ENCODE results near the gene TMCC2.
A peak's percentile ranks its signal among the peaks of the same experiment; 100 is the strongest.
"Not testable (repeated sequence)": the region's sequence is repeated elsewhere in the genome, so short reads cannot be mapped to it uniquely, and the experiment has no call there.

The TMCC2 gene

DNA sequence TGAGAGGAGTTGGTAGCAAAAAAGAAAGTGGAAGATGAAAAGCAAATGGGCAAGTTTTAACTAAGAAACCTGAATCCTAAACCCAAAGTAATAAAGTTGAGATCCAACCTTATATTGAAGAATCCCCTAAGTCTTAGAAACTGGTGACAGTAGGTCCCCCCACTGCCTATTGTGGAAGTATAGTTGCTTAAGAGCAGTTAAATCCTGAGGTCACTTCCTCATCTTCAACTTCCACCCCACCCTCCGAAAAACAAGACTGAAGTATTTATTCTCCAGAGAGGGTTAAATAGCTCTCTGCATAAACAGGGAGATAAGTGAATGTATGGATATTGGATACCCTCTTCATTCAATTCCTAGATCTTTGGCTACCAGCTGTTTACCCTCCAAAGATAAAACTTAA lies 13.0 kb upstream of the TMCC2 start:
- DNase-seq (ENCODE audit: low read depth, low spot score): no peak

DNA sequence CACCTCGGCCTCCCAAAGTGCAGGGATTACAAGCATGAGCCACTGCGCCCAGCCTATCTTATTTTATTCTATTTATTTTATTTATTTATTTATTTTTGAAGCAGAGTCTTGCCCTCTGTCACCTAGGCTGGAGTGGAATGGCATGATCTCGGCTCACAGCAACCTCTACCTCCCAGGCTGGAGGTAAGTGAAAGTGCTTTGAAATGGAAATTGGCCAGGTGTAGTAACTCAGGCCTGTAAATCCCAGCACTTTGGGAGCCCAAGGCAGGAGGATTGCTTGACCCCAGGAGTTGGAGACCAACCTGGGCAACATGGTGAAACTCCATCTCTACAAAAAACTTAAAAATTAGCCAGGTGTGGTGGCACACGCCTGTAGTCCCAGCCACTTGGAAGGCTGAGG lies 11.2 kb upstream of the TMCC2 start:
- no peak for DNase-seq (ENCODE audit: low read depth, low spot score)

DNA sequence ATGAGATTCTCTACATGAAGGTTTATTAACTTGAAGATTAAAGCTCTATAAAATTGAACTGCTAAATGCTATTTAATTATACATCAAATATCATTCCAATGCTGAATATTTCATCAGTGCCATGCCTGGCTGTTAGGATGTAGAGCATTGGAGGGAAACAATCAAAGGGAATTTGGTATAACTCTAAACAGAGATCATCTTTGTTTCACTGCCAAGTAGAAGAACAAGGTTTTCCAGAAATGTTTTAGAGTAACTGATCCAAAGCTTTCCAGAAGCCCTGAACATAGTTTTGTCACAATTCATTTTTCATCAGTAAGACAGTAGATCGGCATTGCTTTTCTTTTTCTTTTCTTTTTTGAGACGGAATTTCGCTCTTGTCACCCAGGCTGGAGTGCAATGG lies 10.3 kb upstream of the TMCC2 start:
- no peak for DNase-seq (ENCODE audit: low read depth, low spot score)

- no peak for DNase-seq (ENCODE audit: low read depth, low spot score)
These were observed 7.3 kb upstream of the TMCC2 start for GRCh38 chr1:205220421-205220820.

GRCh38 chr1:205224736-205225135 lies 3.0 kb upstream of the TMCC2 start:
- no peak for DNase-seq (ENCODE audit: low read depth, low spot score)

DNA sequence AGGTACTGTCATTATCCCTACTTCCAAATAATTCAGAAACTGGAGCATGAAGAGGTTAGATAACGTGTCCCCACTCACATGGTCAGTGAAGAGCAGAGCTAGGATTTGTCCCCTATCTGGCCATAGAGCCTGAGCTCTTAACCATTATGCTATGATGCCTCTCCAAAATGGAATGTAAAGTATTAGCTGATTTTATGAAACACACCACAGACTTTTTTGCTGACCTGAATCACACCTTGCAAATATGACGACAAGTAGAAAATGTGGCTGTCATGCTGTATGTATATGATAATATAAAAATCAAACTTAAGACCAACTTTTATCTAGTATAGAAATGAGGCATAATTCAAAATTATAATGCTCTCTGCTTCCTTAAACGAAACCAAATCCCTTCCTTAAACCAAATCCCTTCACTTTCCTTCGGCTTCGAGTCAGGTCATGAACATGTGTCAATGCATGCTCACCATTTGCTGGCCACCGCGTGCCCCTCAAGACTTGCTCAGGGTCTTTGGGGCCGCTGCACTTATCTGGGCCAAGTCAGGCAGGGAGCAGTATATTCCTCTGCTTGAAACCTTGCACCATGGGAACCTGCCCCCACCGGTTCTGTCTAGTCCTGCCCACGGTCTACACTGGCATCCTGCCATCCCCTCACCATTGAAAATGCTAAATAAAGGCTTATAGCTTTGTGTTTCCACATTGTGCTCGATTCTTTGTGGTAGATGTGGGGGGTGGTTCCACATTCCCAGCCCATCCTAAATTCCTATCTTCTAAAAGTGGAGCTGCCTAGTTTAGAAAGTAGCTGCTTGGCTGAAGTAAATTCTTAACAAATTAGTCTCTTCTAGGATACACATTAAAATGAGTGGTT lies 1.6 kb upstream of the TMCC2 start:
- no peak for DNase-seq (ENCODE audit: low read depth, low spot score)

DNA sequence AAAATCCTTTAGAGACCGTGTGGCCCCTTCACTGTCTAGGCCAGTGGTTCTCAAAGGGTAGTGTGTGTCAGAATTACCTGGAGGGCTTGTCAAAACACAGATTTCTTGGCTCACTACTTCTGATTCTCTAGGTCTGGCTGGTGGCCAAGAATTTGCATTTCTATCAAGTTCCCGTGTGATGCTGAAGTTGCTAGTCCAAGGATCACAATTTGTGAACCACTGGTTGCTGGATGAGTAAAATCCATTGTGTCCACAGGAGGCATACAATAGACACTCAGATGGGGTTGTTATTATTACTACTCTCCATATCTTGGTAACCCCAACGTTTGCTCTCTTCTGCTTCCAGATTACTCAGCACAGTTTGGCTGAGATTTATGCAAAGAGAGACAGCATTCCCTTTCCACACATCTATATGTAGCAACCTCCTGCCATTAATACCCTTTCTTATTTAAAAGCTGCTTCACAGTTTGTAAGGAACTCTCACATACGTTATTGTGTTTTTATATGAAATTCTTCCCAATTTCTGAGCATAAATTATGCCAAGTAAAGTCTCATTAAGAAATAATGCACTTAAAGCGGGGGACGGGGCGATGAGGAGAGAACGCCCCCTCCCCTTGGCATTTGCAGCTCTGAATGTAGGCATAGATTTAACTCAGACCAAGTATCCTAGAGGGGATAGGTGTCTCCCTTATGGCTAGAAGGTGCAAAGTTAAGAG lies 720 bp upstream of the TMCC2 start:
- no peak for DNase-seq (ENCODE audit: low read depth, low spot score)

DNA sequence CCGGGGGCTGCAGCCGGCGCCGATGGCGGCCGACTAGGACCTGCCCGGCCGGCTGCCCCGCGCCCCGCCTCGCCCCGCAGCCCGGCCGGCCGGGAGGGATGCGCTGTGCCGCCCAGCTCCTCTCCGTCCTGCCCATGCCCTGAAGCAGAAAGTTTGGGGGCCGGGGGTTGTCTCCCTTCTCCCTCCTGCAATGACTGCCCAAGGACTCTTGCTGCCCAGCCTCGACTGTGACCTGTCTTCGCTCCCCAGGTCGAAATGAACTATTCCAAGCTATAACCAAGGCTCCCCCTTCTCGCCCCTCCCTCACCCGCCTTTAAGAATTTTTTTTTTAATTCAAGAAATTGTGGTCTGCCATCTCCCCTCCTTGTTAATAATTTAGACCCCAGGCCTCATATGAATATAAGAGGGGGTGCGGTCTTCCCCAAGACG lies 361 bp downstream of the TMCC2 start:
- DNase-seq (ENCODE audit: low read depth, low spot score): no peak

- no peak for DNase-seq (ENCODE audit: low read depth, low spot score)
These were observed 1.7 kb downstream of the TMCC2 start for GRCh38 chr1:205229399-205229871.

GRCh38 chr1:205229916-205230700 lies 2.4 kb downstream of the TMCC2 start:
- no peak for DNase-seq (ENCODE audit: low read depth, low spot score)

DNA sequence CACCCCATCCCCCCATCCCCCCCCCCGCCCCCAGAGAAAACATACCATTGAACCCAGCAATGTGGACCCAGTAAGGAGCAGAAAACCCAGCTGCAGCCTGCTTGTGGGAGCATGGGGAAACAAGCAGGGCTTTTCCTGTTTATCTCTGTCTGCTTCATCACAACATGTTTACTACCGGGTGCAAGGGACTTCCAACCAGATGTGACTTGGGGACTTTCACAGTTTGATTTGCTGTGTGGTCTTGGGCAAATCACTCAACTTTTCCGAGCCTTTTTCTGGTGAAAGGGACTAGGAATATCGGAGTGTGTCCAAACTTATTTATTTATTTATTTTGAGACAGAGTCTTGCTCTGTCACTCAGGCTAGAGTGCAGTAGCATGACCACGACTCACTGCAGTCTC lies 3.2 kb downstream of the TMCC2 start:
- no peak for DNase-seq (ENCODE audit: low read depth, low spot score)

DNA sequence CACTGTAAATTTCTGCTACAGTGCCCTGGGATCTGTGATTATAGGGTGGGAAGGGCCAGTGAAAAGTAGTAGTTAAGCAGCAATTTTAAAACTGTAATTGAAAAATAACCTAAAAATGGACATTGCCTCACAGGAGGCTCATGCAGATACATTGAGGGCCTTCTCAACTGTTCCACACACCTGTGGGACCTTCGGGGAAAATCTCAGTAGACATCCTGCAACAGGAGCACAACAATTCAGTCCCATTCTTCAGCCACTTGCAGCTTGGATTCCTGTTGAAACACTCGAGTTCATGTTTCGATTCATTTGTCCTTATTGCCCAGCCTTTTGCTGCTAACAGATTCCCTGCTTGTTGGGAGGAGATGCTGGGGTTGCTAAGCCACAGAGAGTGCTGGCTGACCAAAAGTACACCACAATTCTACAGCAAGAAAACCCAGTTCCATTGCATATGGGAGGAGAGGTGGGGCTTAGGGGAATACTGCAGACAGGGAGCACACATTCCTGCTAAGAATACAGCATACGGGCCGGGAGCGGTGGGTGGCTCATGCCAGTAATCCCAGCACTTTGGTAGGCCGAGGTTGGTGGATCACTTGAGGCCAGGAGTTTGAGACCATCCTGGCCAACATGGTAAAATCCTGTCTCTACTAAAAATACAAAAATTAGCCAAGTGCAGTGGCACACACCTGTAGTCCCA lies 4.5 kb downstream of the TMCC2 start:
- DNase-seq (ENCODE audit: low read depth, low spot score): no peak

GRCh38 chr1:205232945-205233397 lies 5.2 kb downstream of the TMCC2 start:
- DNase-seq (ENCODE audit: low read depth, low spot score): no peak

DNA sequence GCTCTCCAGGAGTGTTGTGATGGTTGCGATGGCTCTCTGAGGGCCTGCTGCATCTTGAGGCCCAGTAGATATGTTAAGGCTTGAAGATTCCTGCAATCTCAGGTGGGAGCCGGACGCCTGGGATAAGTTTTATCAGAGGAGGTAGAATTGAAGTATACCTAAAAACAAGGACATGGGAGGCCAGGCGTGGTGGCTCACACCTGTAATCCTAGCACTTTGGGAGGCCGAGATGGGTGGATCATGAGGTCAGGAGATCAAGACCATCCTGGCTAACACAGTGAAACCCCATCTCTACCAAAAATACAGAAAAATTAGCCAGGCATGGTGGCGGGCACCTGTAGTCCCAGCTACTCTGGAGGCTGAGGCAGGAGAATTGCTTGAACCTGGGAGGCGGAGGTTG lies 6.2 kb downstream of the TMCC2 start:
- not testable (repeated sequence) for DNase-seq (ENCODE audit: low read depth, low spot score)

- no peak for DNase-seq (ENCODE audit: low read depth, low spot score)
These were observed 8.2 kb downstream of the TMCC2 start for GRCh38 chr1:205235951-205236350.

- no peak for DNase-seq (ENCODE audit: low read depth, low spot score)
These were observed 8.8 kb downstream of the TMCC2 start for GRCh38 chr1:205236526-205236925.

DNA sequence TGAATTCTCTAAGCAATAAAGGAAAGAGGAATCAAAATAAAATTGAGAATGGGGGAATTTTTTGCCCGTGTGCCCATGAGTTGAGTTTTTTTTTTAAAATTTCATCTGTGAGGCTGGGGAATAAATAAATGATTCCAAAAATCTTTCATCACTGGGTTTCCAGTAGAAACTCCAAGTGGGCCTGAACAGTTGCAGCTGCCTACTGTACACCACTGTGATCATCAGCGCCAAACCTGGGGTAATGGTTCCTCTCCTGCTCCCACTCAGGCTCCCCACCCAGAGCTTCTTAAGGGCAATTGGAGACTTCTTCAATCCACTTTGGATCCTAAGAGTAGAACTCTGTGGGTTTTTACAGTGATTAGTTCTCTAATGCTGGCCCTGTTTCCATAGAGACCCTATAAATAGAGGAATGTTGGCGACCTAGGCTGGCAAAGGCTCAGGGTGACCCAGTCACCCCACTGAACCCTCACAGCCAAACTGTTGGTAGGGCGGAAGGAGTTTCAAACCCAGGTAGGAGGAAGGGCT lies 9.3 kb downstream of the TMCC2 start:
- no peak for DNase-seq (ENCODE audit: low read depth, low spot score)

- peak; percentile 14 for DNase-seq (ENCODE audit: low read depth, low spot score)
These were observed 10.1 kb downstream of the TMCC2 start for GRCh38 chr1:205237526-205238484.

DNA sequence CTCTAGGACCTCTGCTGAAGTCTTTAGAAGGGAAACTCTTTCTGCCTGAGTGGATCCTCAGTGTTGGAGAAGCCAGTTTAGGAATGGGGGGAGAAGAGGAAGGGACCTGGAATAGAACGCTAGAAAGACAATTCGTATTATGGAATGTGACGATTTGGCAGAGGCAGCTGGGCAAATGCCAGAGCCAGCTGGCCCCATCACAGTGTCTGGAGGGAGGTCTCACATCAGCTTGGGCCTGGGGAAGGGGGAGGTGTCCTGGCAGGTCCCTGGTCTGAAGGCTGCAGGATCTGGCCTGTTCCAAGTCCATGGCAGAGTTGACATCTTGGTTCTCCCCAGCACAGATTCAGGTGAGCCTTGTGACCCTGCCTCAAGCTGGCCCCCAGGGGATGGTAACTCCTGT lies 11.3 kb downstream of the TMCC2 start:
- DNase-seq (ENCODE audit: low read depth, low spot score): no peak

GRCh38 chr1:205240118-205240517 lies 12.4 kb downstream of the TMCC2 start:
- DNase-seq (ENCODE audit: low read depth, low spot score): no peak

Data from activated naive CD8-positive, alpha-beta T cell treated with anti-CD3 and anti-CD28 coated beads, Interleukin-2, amount 50 U/mL, for 16 hours (primary cell).